HG03064 (cell line): ENCODE results near the gene STARD3NL.

Experiments used
- ATAC-seq: cut with Tn5 transposase; IDR thresholded peaks from one replicate; pipeline ENCODE4 v1.9.1; 2021; ENCODE audit warnings: low read depth; ENCODE audit not compliant: unreplicated experiment

The STARD3NL gene

DNA sequence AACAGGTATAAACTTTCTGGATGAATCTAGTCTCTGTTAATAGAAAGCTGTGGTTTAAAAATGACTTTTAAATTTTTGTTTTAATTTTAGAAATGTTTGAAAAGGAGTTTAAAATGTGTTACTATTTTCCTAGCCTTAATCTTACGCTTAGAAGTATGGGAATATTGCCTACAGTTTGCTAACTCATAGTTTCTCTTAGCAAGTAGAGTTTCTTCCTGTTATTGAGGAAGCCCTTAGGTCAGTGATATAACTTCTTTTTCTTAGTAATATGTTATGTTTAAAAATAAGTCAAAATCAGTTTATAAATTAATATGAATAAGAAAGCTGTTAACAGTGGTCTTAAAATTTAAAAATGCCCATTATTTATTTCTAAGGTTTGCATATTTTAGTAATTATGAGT is 3.1 kb downstream of the STARD3NL start:
- ATAC-seq, result no peak

DNA sequence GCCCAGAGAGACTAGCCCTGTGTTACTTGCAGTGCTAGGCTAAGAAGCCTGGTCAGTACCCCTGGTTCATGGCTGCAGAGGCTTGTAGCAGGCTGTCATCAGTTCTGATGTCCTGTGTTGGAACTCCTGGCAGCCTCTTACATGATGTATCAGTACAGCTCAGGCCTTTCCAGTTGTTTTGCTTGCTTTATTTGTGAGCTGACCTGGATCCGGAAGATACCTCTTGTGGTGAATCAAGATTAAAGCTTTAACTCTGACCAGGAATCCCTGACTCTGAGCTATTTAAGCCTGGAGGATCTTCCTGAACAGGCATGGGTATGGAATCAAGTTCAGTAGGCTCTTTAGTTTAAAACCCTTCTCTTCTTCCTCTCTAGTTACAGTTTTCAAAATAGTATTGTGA is 4.4 kb downstream of the STARD3NL start:
- no peak for ATAC-seq

DNA sequence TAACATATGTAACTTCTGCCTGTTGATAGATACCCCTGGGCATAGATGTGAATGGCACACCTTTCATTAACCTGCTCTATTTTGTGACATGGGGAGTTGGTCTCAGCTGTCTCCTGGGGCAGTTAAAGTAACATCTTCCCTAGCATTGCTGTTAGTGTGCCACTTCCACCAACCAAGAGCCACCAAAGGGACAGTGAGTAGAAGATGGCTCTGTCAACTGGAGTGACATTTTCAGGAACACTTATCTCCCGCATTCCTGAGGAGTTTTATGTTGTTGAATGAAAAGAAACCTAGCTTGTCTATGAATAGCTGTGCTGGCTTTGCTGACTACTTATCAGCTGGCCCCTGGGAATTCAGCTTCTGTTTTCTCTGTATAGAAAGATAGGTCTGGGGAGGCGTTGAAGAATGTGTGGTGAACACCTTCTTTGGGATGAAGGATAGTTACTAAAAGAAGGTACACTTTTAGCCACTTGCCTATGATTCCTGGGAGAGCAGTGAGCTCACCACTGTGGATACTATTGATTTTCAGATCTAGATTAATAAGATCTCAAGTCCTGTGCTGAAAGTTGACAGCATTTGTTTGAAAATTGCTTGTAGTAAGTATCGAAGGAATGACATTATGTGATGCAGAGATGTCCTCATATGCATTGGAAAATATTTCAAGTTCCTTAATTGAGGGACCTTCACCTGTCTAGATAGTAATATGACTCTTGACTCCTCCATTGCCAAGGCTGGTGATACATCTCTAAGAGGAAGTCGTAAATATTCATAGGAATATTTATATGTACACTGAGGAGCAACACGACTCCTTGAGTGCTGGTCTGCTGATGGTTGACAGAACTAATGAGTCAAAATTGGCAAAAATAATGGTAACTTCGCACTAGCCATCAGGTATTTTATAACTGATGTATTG is 7.6 kb downstream of the STARD3NL start:
- no peak for ATAC-seq

DNA sequence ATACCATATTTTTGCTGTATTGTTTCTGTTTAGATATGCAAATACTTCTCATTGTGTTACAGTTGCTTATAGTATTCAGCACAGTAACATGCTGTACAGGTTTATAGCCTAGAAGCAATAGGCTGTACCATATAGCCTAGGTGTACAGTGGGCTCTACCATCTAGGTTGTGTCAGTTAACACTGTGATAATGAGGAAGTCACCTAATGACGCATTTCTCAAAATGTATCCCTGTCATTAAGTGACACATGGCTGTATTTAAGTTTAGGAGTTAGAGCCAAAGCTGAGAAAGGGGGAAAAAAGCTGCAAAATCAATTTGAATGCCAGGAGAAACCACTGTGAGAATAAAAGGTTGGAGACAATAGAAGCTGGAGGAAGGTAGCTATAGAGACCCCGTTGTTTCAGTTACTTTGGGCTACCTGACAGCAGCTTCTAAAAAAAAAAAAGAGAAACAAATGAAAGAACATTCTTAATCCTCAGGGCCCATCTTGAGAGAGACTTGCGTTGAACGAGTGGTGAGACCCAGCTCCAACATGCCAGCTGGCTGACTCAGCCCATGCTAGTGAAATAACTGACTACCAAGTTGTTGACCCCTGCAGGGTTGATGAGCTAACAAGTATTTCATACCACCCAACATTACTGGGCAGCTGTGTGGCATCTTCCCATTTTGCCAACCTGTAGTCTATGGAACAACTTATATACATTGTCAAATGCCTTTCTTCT is 8.7 kb downstream of the STARD3NL start:
- ATAC-seq, result no peak

DNA sequence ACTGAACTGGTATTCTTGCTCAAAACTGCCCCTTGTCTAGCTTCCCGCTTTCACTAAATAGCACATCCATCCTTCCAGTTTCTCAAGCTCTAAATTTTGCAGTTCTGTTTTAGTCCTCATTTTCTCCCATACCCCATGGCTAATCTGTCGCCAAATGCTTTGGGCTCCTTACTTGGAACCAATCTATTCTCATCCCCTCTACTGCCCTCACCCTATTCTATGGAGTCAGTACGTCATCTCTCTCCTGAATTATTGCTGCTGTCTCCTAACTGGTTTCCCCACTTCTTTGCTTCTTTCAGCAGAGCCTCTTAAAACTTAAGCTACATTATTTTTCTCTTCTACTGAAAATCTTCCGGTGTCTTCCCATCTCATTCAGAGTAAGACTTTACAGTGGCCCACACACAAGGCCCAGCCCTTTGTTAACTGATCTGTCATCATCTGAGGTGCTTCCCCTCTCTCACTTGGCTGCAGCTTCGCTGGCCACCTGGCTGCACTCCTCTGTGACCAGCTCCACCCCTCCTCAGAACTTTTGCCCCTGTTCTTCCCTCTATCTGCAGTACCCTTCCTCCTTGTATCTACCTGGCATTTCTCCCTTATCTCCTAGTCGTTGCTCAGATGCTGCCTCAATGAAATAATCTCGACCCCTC is 9.9 kb downstream of the STARD3NL start:
- peak; percentile 73 for ATAC-seq

DNA sequence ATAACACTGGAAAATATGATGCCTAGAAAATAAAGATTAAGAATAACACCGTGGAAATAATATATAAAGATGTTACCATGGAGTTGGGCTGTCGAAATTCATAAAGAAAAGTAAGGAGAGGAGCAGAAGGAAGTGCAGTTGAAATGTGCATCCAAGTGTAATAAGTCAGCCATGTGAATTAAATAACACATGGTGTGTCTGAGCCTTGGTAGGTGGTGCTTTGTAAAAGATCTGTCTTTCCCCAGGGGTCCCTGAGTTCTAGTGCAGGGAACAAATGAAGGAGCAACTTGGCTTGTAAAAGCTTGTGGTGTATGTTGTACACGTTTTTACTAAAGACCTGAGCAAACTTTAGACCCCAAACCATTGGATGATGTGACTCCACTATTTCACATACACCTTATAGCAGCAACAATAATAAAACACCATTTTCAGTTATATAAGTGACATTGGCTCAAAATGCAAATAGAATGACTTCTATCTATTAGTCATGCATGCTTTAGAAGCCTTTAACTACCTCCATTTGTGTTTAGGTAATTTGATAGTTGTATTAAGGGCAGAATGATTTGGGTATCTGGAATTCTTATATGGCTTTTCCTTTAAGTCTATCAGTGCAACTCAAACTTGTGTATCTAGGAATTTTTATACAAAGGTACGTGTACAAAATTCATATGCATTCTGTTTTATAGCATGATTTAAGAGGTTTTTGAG is 11.3 kb downstream of the STARD3NL start:
- no peak for ATAC-seq

DNA sequence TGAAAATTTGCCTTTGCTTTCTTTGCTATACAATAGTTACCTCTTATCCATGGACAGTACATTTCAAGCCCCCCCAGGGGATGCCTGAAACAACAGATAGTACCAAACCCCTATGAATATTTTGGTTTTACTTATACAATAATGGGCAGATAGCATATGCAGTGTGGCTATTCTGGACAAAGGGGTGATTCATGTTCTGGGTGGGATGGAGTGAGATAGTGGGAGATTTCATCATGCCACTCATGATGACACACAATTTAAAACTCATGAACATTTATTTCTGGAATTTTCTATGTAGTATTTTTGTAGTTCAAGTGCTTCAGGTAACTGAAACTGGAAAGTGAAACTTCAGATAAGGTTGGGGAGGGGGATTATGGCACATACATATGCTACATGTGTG is 12.0 kb downstream of the STARD3NL start:
- no peak for ATAC-seq

DNA sequence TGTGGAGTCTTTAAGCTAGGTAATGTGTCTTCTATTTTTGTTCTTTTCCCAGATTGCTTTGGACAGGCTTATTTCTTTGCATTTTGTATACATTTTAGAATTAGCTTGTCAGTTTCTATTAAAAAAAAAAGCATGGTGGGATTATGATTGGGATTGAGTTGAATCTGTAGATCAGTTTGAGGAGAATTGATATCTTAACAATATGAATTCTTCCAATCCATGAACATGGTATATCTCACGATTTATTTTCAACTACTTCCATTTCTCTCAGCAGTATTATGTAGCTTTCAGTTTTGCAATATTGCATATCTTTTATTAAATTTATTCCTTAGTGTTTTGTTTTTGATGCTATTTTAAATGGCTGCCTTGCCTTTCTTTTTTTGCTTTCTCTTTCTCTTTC is 13.7 kb downstream of the STARD3NL start:
- ATAC-seq, result no peak

DNA sequence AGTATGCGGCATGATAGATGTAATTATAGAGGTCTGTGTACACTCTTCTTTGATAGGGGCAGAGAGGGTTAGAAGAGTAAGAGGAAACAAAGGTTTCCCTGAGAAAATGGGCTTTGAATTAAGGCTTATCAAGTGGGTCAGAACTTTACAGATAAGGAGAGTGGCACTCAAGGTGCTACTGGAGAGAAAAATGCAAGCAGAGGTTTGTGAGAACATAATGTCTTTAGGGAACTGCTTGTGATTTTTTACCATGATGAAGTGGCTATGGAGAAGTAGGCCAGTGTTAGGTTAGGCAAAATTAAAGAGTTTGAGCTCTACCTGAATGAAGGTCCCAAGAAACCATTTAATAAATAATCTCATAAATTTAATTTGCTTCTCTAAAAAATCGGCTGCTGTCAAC is 14.3 kb downstream of the STARD3NL start:
- ATAC-seq, result no peak

DNA sequence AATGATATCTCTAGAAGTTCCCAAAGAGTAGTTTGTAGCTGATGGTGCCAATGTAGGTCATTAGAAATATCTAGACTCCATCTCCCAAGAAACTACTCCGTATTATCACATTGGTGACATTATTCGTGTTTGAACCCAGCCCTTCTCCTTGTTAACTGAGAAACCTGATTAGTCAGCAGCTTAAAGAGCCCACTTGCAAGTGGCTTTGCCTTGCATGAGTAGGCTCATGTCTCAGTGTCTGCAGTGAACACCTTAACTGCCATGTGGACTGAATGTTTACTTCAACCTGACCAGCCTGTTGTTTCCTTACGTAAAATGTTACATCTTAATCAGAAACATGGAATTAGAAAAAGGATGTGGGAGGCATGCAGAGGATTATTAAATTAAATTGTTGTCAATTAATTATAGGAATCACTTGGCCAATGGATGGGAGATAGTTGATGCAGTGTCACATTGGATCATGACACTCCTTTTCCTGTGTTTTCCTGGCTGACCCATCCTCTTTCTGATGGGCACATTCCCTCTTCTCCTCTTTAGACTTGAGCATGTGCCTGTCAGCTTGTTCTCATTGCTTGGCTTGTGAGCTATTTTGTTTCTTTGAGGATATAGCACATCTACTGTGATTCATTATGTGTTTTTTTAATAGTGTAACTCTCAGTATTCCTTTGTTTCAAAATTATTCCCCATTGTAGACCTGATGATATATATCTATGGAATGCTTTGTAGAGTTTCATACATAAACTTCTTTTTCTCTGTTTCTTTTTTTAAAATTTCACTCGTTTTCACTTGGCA is 18.0 kb downstream of the STARD3NL start:
- ATAC-seq, result no peak

DNA sequence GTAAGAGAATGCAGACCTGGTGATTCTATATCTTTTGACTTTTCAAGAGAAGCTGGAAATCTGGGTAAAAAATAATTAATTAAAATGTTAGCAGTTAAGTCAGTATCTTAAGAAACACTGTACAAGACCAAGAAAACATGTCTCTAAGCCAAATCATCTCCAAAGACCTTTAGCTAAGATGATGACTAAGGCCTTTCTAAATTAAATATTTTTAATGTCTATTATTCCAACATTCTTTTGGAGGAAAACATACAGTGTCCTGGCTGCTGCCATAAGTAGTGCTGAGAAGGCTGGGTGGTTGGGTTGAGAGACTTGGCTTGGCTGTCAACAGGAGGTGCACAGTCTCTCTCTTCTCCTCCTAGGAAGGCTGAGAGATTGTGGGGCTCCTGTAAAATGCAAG is 20.3 kb downstream of the STARD3NL start:
- ATAC-seq, result no peak

DNA sequence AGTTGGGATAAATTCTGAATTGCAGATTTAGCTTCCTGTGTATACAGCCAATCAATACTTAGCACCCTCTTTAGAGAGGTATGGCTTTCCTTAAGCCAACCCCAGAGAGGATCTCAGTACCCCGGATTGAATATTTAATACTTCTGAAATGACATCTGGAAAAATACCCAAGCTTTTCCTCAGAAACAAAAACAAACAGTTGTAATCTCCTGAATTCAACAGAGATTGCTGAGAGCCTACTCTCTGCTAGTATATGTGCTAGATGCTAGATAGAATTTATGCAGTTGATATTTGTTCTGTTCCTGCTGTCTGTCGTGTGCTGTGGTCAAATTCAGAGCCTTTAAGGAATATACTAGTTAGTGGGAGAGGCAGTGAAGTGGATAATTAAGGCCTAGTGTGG is 21.1 kb downstream of the STARD3NL start:
- ATAC-seq, result no peak

DNA sequence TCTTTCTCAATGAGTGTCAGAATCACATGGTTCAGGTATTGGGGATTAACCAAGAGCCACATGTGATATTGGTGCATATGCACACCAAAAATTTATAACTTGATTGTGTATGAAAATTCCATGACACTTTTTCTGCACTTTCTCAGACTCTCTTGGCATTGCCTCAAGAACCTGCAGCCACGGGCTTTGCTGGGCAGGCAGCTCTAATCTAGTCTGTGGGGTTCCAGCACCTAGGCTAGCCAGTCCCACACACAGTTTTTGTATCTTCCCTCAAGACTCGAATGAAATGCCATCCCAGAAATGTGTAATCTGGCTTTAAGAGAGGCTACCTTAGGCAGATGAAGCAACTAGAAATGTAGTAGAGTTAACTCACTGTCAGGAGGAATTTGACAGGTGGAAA is 21.7 kb downstream of the STARD3NL start:
- no peak for ATAC-seq

DNA sequence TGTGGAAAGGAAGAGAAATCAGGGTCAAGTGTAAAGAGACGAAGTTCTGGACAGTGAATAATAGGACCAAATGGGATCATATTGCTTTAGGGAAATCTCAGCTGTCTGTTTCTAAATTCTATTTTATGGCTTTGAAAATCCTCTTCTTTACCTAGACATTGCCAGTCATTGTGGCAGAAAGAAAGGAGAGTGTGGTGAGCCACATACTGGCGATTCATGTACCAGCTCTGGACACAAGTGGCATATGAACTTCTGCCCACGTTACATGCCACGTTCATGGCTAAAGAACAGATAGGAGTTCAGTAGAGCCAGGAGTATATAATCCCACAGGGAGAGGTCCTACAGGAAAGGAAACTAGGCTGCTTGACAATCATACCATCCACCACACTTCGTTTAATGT is 28.0 kb downstream of the STARD3NL start:
- no peak for ATAC-seq

DNA sequence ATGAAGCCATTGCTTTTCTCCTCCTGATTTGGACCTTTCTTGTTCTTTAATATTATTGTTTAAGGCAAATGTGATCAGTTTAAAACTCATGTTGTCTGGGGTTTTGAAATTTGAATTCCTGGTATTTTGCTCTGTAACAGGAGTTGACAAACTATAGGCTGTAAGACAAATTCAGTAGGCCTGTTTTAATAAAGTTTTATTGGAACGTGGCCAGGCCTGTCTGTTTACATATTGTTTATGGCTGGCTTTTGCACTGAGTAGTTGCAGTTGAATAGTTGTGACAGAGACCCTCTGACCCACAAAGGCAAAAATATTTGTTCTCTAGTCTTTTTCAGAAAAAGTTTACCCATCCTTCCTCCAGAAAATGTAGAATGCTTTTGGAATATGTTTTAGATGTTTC is 29.8 kb downstream of the STARD3NL start:
- no peak for ATAC-seq

DNA sequence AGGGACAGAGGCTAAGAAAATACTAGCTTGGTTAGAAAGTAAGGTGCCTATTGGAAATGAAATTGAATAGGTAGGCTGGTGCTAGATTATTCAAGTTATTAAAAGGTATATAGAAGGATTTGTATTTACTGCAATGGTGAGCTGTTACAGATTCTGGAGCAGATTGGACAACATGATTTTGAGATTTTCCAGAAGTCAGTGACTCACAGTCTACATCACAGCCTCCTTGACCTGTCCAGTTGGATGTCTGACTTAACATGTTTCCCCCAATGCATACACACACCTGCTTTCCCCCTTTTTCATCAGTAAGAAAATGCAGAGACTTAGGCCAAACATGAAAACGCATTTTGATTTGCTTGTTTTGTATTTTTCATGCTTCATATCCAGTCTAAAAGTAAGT is 33.4 kb downstream of the STARD3NL start:
- ATAC-seq, result no peak

DNA sequence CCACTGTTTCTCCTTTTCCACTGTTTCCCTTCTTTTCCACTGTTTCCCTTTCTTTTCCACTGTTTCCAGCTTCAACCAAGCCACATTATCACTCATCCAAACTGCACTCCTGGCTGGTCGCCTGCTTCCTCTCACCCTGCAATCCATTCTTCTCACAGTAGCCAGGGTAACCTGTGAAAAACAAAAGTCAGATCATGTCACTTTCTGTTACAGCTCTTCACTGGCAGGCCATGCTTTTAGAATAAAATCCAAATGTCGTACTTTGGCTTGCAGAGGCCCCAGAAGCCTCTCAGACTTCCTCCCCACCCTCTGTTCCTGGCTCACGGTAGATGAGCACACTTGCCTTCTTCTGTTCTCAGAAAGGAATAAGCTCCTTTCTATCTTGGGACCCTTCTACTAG is 33.9 kb downstream of the STARD3NL start:
- no peak for ATAC-seq

DNA sequence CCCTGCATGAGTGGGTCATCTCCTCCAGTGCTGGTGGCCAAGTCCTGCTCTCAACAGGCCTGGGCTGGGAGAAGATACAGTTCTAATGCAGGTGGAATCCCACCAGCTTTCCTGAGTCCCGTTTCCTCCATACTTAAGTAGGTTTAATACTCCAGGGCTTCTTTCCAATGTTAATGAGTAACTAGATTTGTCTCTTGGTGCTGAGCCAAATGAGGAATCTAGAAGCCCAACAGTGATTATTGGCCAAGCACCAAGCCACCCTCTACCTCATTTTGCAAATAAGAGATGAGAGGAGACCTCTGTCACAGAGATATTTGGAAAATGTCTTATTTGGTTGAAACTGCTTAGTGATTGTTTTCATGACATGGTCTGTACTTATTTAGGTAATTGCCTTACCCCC is 37.1 kb downstream of the STARD3NL start:
- no peak for ATAC-seq

DNA sequence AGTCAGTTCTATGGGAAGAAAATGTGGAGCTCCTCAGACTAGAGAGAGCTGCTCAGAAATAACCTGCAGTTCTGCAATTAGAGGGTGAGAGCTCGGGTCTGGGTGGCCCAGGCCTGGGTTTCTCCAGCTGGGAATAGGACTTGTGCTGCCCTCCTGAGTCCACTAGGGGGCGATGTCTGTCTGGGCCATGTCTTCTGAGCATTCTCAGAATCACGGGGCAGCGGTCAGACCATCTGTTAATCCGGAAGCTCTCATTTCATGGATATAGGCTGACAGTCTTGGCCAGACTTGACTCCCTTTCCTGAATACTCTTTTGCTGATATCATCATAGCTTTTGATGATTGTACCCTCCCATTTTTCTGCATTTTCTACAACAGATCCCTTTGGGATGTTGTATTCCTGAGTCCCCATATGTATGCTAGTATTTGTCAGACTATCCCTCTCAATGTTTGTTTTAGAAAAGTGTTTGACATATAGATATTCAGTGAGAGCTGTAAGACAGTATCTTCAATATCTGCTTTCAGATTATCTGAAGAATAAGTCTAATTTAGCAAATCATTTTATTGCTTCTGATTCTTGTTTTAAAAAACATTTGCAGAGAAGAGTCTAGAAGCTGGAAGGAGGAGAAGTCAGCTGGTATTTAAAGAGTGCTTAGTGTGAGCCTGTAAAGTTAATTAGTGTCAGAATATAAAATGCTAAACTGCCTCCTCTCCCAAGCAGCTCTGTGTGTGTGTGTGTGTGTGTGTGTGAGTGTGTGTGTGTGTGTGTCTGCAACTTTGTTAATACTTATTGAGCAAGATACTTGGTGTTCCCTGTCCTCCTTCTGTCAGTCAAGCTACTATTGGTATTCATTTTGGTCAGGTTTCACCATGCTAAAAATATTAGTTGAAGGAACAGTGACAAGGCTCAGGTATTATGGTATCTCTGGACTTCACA is 38.0 kb downstream of the STARD3NL start:
- peak; percentile 80 for ATAC-seq
